Panc1 (cell line): ENCODE data around the gene GMDS.

Experiments
- CTCF ChIP-seq: fragments of 450-650 bp; IDR thresholded peaks from 2 replicates; pipeline ENCODE4 v1.5.1; 2017; ENCODE audit warnings: mild to moderate bottlenecking
- POLR2AphosphoS5 ChIP-seq: IDR thresholded peaks from 2 replicates; pipeline ENCODE4 v1.6.1; 2012; ENCODE audit warnings: mild to moderate bottlenecking, low read depth, low read length, moderate library complexity

- TF ChIP-seq POLR2AphosphoS5 (no peak), CTCF (no peak)
These were observed 485.5 kb downstream of the GMDS start for GRCh38 chr6:1759870-1760269.
